Cardiac fibroblast (primary cell): ENCODE results near the gene FAM149A.

Source experiments
- DNase-seq, 2 donors: peaks; one replicate each; pipeline versions ENCODE4 v3.0.0 to v3.0.0-alpha.2; 2010; ENCODE audit warnings: low read depth in 2 of 2
- H3K4me3 ChIP-seq, 2 donors: replicated peaks in 1 of 2; 1 replicate in 1 of 2; 2 replicates in 1 of 2; pipeline ENCODE4 v1.5.1; 2011; ENCODE audit warnings: low read depth in 2 of 2, low read length in 2 of 2, mild to moderate bottlenecking in 2 of 2, moderate library complexity in 1 of 2
- TF ChIP-seq, protein P1 (sequence below): IDR thresholded peaks from one replicate; pipeline ENCODE4 v1.5.1; 2011; ENCODE audit warnings: low read depth, mild to moderate bottlenecking, low read length, inconsistent platforms

FAM149A gene

GRCh38 chr4:186193851-186194250 lies 89.3 kb downstream of the FAM149A start:
- no peak overlapping the region for H3K4me3 ChIP-seq
- TF ChIP-seq, protein P1, sequence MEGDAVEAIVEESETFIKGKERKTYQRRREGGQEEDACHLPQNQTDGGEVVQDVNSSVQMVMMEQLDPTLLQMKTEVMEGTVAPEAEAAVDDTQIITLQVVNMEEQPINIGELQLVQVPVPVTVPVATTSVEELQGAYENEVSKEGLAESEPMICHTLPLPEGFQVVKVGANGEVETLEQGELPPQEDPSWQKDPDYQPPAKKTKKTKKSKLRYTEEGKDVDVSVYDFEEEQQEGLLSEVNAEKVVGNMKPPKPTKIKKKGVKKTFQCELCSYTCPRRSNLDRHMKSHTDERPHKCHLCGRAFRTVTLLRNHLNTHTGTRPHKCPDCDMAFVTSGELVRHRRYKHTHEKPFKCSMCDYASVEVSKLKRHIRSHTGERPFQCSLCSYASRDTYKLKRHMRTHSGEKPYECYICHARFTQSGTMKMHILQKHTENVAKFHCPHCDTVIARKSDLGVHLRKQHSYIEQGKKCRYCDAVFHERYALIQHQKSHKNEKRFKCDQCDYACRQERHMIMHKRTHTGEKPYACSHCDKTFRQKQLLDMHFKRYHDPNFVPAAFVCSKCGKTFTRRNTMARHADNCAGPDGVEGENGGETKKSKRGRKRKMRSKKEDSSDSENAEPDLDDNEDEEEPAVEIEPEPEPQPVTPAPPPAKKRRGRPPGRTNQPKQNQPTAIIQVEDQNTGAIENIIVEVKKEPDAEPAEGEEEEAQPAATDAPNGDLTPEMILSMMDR = no peak
- DNase-seq = no peak

GRCh38 chr4:186196063-186196462 lies 91.6 kb downstream of the FAM149A start:
- TF ChIP-seq, protein P1 = no peak
- no peak for DNase-seq
- H3K4me3 ChIP-seq = no peak overlapping the region

DNA sequence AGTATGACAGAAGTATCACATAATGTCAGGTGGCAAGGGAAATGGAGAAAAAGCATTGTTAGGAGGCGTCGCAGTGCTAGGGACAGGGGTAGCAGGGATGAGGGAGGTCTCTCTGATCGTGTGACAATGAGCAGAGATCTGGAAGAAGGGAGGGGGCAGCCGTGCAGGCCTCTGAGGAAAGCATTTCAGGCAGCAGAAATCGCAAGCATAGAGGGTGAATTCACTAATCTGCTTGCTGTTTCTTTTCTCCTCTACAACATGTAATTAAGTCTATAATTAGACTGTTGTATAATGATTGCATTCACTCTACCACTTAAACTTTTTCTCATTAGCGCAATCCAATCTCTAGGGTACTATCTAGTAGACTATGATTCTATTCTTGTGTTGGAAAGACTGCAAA lies 96.0 kb downstream of the FAM149A start:
- TF ChIP-seq, protein P1 = no peak
- no peak for DNase-seq
- no peak overlapping the region for H3K4me3 ChIP-seq

GRCh38 chr4:186201010-186201409 lies 96.5 kb downstream of the FAM149A start:
- no peak for DNase-seq
- TF ChIP-seq, protein P1 = no peak
- no peak overlapping the region for H3K4me3 ChIP-seq

- TF ChIP-seq, protein P1 = peak; percentile 44
- H3K4me3 ChIP-seq = no peak overlapping the region
- peak; percentile 14 to 51 for DNase-seq
Observed at GRCh38 chr4:186201535-186202230, 97.2 kb downstream of the FAM149A start.

GRCh38 chr4:186202490-186203140 lies 98.1 kb downstream of the FAM149A start:
- DNase-seq = no peak
- no peak overlapping the region for H3K4me3 ChIP-seq
- TF ChIP-seq, protein P1 = no peak
